ENCODE results near the gene GDPD3. TPM values are rescaled to one million over a fixed set of nuclear protein-coding genes. Genes with fewer than 3 reads are reported as not detected.

The GDPD3 gene
- total RNA-seq, 4 donors from 2014 or later, result 0.29 to 0.66 TPM; not detected in 2

DNA sequence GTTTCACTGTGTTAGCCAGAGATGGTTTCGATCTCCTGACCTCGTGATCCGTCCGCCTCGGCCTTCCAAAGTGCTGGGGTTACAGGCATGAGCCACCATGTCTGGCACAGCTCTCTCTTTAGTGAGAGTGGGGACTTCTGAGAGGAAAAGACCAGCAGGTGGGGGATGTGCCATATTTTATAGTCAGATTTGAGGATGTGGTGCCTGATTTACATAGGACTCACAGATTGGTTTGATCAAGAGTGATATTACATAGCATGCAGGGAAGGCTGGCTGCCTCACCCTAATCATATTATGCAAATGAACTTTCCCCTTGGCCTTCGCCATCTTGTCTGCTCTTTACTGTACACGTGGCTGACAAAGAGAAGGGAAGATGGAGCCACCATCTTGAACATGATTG is 37.8 kb upstream of the GDPD3 start:
- TF ChIP-seq POLR2A (IDR thresholded peaks at IDR 0.05), result no peak
- TF ChIP-seq, protein P1, sequence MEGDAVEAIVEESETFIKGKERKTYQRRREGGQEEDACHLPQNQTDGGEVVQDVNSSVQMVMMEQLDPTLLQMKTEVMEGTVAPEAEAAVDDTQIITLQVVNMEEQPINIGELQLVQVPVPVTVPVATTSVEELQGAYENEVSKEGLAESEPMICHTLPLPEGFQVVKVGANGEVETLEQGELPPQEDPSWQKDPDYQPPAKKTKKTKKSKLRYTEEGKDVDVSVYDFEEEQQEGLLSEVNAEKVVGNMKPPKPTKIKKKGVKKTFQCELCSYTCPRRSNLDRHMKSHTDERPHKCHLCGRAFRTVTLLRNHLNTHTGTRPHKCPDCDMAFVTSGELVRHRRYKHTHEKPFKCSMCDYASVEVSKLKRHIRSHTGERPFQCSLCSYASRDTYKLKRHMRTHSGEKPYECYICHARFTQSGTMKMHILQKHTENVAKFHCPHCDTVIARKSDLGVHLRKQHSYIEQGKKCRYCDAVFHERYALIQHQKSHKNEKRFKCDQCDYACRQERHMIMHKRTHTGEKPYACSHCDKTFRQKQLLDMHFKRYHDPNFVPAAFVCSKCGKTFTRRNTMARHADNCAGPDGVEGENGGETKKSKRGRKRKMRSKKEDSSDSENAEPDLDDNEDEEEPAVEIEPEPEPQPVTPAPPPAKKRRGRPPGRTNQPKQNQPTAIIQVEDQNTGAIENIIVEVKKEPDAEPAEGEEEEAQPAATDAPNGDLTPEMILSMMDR (IDR thresholded peaks at IDR 0.05 in 4 of 5, conservative IDR thresholded peaks at IDR 0.05 in 1 of 5), result no peak
- no peaks in the 10 kb centered on the region for H3K4me1 ChIP-seq
- ATAC-seq (no peak), DNase-seq (no peak)
- no peaks in the 10 kb centered on the region for H3K9me3 ChIP-seq
- H3K4me3 ChIP-seq, result no peak overlapping the region
- peaks cover 0 to 4% (median 0%) of the 10 kb centered on the region in 3 donors for H3K27me3 ChIP-seq
- intact Hi-C loops (cut with DNase I; ENCODE audit: low total_unique reads), result no loop called here
- H3K27ac ChIP-seq, result no peak overlapping the region
- H3K36me3 ChIP-seq, result no peaks in the 10 kb centered on the region
- in situ Hi-C loops (cut with MboI; ENCODE audit: low sequenced_read_pairs in 4 of 4), result no loop called here

DNA sequence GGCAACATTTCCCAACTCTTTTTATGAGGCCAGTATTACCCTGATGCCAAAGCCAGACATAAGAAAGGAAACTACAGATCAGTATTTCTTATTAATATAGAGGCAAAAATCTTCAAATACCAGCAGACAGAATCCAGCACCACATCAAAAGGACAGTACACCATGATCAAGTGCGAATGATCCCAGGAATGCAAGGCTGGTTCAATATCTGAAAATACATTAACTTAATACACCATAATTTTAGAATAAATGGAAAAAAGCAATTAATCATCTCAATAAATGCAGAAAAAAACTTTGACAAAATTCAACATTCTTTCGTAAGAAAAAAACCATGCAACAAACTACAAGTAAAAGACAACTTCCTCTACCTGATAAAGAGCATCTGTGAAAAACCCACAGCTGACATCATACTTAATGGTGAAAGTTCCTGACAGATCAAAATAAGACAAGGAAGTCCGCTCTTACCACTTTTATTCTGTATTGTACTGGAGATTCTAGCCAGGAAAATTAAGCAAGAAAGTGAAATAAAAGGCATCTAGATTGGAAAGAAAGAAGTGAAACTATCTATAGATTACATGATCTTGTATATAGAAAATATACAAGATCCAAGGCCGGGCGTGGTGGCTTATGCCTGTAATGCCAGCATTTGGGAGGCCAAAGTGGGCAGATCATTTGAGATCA is 36.1 kb upstream of the GDPD3 start:
- ATAC-seq (no peak), DNase-seq (no peak)
- H3K36me3 ChIP-seq, result no peaks in the 10 kb centered on the region
- H3K4me3 ChIP-seq, result no peak overlapping the region
- no peak overlapping the region for H3K27ac ChIP-seq
- H3K9me3 ChIP-seq, result no peaks in the 10 kb centered on the region
- peaks cover 0 to 4% (median 0%) of the 10 kb centered on the region in 3 donors for H3K27me3 ChIP-seq
- intact Hi-C loops (cut with DNase I; ENCODE audit: low total_unique reads), result no loop called here
- TF ChIP-seq, protein P1 (IDR thresholded peaks at IDR 0.05 in 4 of 5, conservative IDR thresholded peaks at IDR 0.05 in 1 of 5), result no peak
- TF ChIP-seq POLR2A (IDR thresholded peaks at IDR 0.05), result no peak
- H3K4me1 ChIP-seq, result no peaks in the 10 kb centered on the region
- in situ Hi-C loops (cut with MboI; ENCODE audit: low sequenced_read_pairs in 4 of 4), result no loop called here

DNA sequence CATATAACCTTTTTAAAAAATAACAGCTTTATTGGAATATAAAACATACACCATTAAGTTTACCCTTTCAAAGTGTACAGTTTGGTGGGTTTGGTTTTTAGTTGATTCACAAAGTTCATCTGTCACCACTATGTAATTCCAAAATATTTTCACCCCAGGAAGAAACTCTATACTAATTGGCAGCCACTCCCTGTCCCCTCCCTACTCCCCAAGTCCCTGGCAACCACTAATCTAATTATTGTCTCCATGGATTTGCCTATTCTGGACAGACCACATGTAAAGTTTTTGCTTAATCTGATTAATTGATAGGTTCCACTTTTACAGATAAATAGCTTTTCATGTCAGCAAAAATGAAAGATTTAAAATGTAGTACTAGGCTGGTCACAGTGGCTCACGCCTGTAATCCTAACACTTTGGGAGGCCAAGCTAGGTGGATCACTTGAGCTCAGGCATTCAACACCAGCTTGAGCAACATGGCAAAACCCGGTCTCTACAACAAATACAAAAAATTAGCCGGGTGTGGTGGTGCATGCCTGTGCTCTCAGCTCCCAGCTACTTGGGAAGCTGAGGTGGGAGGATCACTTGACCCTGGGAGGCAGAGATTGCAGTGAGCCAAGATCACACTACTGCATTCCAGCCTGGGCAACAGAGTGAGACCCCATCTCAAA is 34.6 kb upstream of the GDPD3 start:
- TF ChIP-seq, protein P1 (IDR thresholded peaks at IDR 0.05 in 4 of 5, conservative IDR thresholded peaks at IDR 0.05 in 1 of 5), result no peak
- TF ChIP-seq POLR2A (IDR thresholded peaks at IDR 0.05), result no peak
- in situ Hi-C loops (cut with MboI; ENCODE audit: low sequenced_read_pairs in 4 of 4), result no loop called here
- intact Hi-C loops (cut with DNase I; ENCODE audit: low total_unique reads), result no loop called here

DNA sequence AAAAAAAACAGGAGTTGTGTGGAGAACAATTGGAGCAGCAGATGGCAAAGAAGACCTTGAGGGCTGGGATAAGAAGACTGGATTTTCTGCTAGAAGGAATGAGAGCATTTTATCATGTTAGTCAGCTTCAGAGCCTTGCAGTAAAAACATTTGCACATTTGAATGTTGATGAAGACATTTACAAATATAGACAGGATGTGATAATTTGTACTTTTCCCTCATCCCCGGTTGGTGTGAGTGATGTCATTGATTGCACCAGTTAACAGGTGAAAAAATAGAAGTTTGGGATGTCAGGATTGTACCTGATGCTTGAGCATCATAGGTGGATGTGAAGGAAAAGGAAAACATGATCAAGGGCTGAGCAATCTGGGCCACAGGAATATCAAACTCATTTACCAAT is 32.3 kb upstream of the GDPD3 start:
- in situ Hi-C loops (cut with MboI; ENCODE audit: low sequenced_read_pairs in 4 of 4), result no loop called here
- ATAC-seq, result no peak

More for the DNA sequence above, 34.6 kb upstream of the GDPD3 start:
- no peak overlapping the region for H3K27ac ChIP-seq
- H3K9me3 ChIP-seq, result no peaks in the 10 kb centered on the region
- H3K4me3 ChIP-seq, result no peak overlapping the region
- ATAC-seq, result no peak
- peaks cover 0 to 4% (median 0%) of the 10 kb centered on the region in 3 donors for H3K27me3 ChIP-seq
- DNase-seq, result no peak
- no peaks in the 10 kb centered on the region for H3K36me3 ChIP-seq
- H3K4me1 ChIP-seq, result no peaks in the 10 kb centered on the region

More for the DNA sequence above, 32.3 kb upstream of the GDPD3 start:
- no peaks in the 10 kb centered on the region for H3K36me3 ChIP-seq
- DNase-seq, result no peak
- no peak overlapping the region for H3K4me3 ChIP-seq
- intact Hi-C loops (cut with DNase I; ENCODE audit: low total_unique reads), result no loop called here
- H3K27me3 ChIP-seq, result peaks cover 0 to 4% (median 0%) of the 10 kb centered on the region in 3 donors
- H3K9me3 ChIP-seq, result no peaks in the 10 kb centered on the region
- no peak overlapping the region for H3K27ac ChIP-seq
- no peaks in the 10 kb centered on the region for H3K4me1 ChIP-seq
- no peak for TF ChIP-seq POLR2A (IDR thresholded peaks at IDR 0.05)
- TF ChIP-seq, protein P1 (IDR thresholded peaks at IDR 0.05 in 4 of 5, conservative IDR thresholded peaks at IDR 0.05 in 1 of 5), result no peak
